NCI-H82 treated with DMSO at 0.1 percent for 48 hours (cell line): ENCODE results near the gene GALNT6.
A peak's percentile ranks its signal among the peaks of the same experiment; 100 is the strongest.

Experiments
- DNase-seq: peaks from one replicate; lab custom pipeline; 2025; ENCODE audit not compliant: unreplicated experiment; lab: John Stamatoyannopoulos, UW

Gene GALNT6

GRCh38 chr12:51391283-51392123, at the start of gene GALNT6:
Gene GALNT6, minus strand, starts transcription at chr12:51391406. Its CDS starts 11,625 bp downstream, at chr12:51379781.
- no peak for DNase-seq

- no peak for DNase-seq
Observed at GRCh38 chr12:51439330-51439729, 48.1 kb upstream of the GALNT6 start.

GRCh38 chr12:51437431-51437830, 46.2 kb upstream of the GALNT6 start:
- no peak for DNase-seq

GRCh38 chr12:51434305-51434704, 43.1 kb upstream of the GALNT6 start:
- DNase-seq, result no peak

GRCh38 chr12:51432921-51433320, 41.7 kb upstream of the GALNT6 start:
- no peak for DNase-seq

GRCh38 chr12:51430196-51430895, 39.1 kb upstream of the GALNT6 start:
- peak; percentile 32 for DNase-seq

- no peak for DNase-seq
Observed at GRCh38 chr12:51429700-51430099, 38.5 kb upstream of the GALNT6 start.

GRCh38 chr12:51428256-51428655, 37.0 kb upstream of the GALNT6 start:
- DNase-seq, result peak; percentile 96

- peak; percentile 76 for DNase-seq
Observed at GRCh38 chr12:51424662-51425539, 33.7 kb upstream of the GALNT6 start, which contains the start of gene SLC4A8. Gene SLC4A8, plus strand, starts transcription at chr12:51424831. Its CDS starts 157 bp downstream, at chr12:51424988.

GRCh38 chr12:51424094-51424661, 33.0 kb upstream of the GALNT6 start:
- peak; percentile 55 for DNase-seq

- DNase-seq, result peak; percentile 41
Observed at GRCh38 chr12:51421266-51421884, 30.2 kb upstream of the GALNT6 start.

- DNase-seq, result no peak
Observed at GRCh38 chr12:51419425-51420193, 28.4 kb upstream of the GALNT6 start.

- no peak for DNase-seq
Observed at GRCh38 chr12:51417826-51418225, 26.6 kb upstream of the GALNT6 start.

- DNase-seq, result peak; percentile 22
Observed at GRCh38 chr12:51415931-51416330, 24.7 kb upstream of the GALNT6 start.

GRCh38 chr12:51413791-51414190, 22.6 kb upstream of the GALNT6 start:
- no peak for DNase-seq

- DNase-seq, result no peak
Observed at GRCh38 chr12:51413149-51413548, 21.9 kb upstream of the GALNT6 start.

- no peak for DNase-seq
Observed at GRCh38 chr12:51409846-51410245, 18.6 kb upstream of the GALNT6 start.

GRCh38 chr12:51407604-51408003, 16.4 kb upstream of the GALNT6 start:
- no peak for DNase-seq

GRCh38 chr12:51406859-51407258, 15.7 kb upstream of the GALNT6 start:
- DNase-seq, result no peak

GRCh38 chr12:51406290-51406689, 15.1 kb upstream of the GALNT6 start:
- no peak for DNase-seq
